ENCODE data around the gene RDH5.
A peak's percentile ranks its signal among the peaks of the same experiment; 100 is the strongest.

GRCh38 chr12:55738123-55739024 is 18.2 kb downstream of the RDH5 start:
- TF ChIP-seq CTCF (IDR thresholded peaks at IDR 0.05) (peak; percentile 81 to 98 (median 88)), POLR2A (IDR thresholded peaks at IDR 0.05) (peak in 1 of 2 donors; percentile 16)
